Loucy (cell line): ENCODE data around the gene PPM1L.

ENCODE experiments used
- CTCF ChIP-seq: fragments of 200-600 bp; sonication (generic); conservative IDR thresholded peaks from 2 replicates; pipeline ENCODE4 v1.5.1; 2014; ENCODE audit warnings: mild to moderate bottlenecking, antibody characterized with exemption, low read length
- EZH2phosphoT487 ChIP-seq: fragments of 200-600 bp; IDR thresholded peaks from 2 replicates; pipeline ENCODE4 v1.6.1; 2018; ENCODE audit warnings: antibody characterized with exemption, mild to moderate bottlenecking, moderate library complexity, borderline replicate concordance

GRCh38 chr3:160815280-160815679, 59.2 kb downstream of the PPM1L start:
- TF ChIP-seq CTCF (no peak), EZH2phosphoT487 (no peak)
